ENCODE data around the gene NOP9.

The NOP9 gene

DNA sequence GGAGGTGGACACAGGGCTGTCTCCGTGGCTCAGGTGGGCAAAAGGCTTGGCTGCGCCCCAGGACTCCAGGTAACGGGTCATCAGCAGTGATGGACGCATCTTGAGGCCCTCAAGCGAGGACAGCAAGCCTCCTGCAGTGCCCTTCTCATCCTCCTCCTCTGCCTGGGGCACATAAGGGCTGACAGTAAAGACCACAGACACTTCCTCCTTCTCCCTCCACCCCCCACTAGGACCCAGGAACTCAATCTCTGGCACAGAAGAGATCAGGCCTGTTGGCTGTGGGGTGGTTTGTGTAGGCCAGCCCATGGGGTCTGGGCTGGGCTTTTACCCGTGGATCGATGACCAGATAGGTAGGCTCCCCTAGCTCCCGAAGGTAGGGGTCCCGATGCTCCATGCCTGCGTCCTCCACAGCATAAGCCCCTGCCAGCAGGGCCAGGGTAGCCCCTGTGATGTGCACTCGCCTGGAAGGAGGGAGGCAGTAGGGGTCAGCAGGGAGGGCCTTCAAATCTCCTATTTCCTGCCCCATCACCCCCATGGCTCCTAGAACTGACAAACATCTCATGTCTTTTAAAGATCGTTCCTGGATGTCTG is 29.5 kb downstream of the NOP9 start:
- TF ChIP-seq ZNF274 (IDR thresholded peaks at IDR 0.05; ENCODE audit: low read depth, low read length) = no peak
- H3K4me3 ChIP-seq (ENCODE audit: low read length) = no peak overlapping the region

GRCh38 chr14:24329736-24330135 is 30.1 kb downstream of the NOP9 start:
- no peak overlapping the region for H3K4me3 ChIP-seq (ENCODE audit: low read length)
- TF ChIP-seq ZNF274 (IDR thresholded peaks at IDR 0.05; ENCODE audit: low read depth, low read length) = no peak

DNA sequence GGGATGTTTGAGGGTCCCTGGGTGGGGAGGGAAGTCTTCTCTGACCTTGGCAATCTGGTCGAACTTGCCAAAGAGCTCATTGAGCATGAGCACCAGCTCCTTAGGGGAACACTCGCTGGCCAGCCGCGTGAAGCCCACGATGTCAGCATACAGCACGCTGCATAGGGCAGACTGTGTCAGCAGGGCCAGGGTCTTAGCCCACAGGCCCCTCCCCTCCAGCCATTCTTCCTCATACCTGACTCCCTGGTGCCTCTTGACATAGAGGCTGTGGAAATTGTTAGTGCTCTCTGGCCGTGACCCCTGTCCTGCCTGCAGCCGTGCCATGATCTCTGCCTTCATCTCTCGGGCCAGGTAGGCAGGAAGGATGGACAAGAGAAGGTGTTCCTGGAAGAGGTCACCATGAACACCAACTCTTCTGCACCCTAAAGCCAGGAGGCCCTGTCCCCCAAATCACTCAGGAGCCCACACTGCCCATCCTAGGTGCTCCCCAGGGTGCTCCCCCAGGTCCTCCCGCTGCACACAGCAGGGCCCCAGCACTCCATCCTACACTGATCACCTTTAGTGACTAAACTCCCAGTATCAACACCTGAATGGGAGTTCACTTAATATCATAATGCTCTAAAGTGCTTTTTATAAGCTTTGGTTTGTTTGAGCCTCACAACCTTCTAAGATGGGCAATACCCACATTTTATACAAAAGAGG is 31.5 kb downstream of the NOP9 start:
- no peak overlapping the region for H3K4me3 ChIP-seq (ENCODE audit: low read length)
- no peak for TF ChIP-seq ZNF274 (IDR thresholded peaks at IDR 0.05; ENCODE audit: low read depth, low read length)

DNA sequence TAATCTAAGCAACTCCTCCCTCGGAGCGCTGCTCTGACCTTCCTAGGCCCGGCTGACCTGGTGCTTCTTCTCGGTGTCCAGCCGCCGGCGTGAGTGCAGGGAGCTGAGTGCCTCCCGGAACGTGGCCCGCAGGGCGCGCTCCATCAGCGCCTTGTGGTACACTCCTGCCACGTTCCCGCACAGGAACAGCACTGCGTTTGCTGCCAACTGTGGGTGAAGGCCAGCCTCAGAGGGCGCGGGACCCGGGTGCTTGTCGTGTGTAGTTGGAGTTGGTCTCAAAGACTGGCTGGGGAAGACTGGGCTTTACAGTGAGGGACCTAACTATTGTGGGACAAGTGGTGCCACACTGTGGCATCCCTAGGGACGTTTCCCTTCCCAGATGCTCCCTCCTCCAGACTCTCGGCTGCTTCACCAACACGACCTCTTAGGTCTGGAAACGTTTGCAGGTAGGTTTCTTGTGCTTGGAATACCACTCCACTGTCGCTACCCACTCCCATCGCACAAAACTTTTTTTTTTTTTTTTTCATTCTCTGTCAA is 32.1 kb downstream of the NOP9 start:
- no peak overlapping the region for H3K4me3 ChIP-seq (ENCODE audit: low read length)
- no peak for TF ChIP-seq ZNF274 (IDR thresholded peaks at IDR 0.05; ENCODE audit: low read depth, low read length)

DNA sequence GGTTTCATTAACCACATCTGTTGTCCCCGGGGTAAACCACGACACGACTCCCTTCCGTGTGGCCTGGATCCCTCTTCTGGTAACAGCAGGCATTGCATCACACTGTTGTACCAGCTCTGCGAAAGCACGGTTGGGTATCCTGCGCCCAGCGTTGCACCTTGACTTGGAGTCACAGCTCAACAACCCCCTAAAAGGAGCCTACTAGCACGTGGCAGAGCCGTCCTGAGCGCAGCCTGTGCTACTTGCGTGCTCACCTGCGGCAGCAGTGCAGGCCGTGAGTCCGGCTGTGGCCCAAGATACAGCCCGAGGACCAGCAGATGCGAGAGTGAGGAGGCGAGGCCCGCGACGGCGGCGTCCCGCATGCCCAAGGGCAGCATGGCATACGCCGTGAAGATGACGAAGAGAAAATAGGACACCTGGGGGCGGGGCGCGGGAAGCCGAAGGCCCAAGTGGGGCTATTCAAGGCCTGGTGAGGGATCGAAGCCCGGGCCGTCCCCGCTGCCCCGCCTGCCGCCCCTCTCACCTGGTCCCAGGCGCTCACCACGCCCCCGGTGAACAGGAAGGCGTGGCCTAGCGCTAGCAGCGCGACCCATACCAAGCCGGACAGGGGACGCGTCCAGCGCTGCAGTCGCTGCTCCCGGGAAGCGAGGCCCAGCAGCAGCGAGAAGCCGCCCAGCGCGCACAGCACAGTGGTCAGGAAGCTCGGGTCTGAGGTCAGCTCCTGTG is 32.8 kb downstream of the NOP9 start:
- TF ChIP-seq ZNF274 (IDR thresholded peaks at IDR 0.05; ENCODE audit: low read depth, low read length) = no peak
- no peak overlapping the region for H3K4me3 ChIP-seq (ENCODE audit: low read length)

DNA sequence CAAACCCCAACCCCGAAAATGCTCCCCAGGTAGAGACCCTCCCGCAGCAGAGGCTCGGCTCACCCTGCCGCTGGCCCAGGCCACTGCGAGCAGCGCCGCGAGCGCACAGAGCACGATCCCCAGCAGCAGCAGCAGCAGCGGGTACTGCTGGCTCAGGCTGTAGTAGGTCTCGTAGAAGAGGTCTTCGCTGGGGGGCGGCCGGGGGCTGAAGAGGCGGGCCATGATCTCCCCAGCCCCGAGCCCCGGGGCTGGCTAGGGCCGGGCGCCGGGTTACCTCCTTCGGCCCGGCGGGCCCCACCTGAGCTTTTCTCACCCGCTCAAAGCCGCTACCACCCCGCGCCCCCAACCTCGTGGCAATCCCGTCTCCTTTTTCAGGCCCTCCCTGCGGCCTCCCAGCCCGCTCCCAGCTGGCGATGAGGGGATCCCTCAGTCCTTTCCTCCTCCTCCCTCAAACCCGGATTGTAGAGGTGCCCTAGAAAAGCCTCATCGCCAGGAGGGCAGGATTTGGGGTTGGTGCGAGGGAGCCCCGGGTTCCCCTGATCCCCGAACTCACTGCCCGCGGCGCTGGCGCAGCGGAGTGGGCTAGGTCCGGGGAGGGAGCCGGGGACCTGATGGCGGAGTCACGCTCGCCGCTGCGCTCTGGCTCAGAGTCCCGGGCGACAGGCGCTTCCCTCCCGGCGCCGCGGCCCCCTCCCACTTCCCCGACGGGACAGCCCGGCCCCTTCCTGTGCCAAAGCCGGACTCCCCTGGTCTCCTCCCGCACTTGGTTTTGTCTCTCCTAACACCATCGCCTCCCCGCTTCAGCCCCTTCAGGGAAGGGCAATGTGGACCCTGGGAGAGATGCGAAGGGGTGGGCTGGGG is 35.0 kb downstream of the NOP9 start, which contains the start of gene ADCY4:
ADCY4 (minus strand) TSS at position 641 of the 861 bp plus-strand sequence; CDS start at position 222, 419 bp downstream.
- no peak for TF ChIP-seq ZNF274 (IDR thresholded peaks at IDR 0.05; ENCODE audit: low read depth, low read length)
- H3K4me3 ChIP-seq (ENCODE audit: low read length) = no peak within 1 kb of the TSS; the same call in 1 of the 2 replicates

DNA sequence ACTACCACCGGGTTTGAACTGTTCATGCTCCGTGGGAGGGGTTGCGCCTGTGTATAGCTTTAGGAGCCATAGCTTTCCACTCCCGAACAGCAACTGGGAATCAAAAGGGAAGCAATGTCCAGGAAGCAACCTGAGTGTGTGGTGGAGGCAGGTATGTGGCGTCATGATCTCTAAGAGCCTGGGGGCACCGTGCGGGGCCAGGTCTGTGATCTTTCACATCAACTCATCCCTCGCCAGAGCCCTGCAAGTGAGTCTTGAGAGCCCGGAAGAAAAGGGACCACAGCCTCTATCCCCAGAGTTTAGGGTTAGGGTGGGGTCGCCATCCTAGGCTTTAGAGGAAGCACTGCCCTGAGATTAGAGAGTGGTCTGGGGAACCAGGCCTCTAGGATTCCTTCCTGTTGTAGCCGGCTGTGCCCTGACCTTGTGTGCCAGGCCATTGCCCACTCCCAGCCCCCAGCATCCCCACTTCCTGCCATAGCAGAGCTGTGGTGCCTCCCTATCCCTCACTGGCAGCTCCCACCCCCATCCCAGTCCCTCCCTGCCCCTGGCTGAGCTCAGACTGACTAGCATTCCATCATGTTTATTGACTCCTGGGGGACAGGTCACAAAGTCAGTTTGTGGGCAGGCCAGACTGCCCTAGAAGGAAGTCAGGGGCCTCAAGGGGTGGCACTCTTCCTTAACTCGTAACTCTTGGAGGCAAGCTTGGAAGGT is 36.0 kb downstream of the NOP9 start:
- H3K4me3 ChIP-seq (ENCODE audit: low read length) = no peak overlapping the region
- TF ChIP-seq ZNF274 (IDR thresholded peaks at IDR 0.05; ENCODE audit: low read depth, low read length) = no peak

DNA sequence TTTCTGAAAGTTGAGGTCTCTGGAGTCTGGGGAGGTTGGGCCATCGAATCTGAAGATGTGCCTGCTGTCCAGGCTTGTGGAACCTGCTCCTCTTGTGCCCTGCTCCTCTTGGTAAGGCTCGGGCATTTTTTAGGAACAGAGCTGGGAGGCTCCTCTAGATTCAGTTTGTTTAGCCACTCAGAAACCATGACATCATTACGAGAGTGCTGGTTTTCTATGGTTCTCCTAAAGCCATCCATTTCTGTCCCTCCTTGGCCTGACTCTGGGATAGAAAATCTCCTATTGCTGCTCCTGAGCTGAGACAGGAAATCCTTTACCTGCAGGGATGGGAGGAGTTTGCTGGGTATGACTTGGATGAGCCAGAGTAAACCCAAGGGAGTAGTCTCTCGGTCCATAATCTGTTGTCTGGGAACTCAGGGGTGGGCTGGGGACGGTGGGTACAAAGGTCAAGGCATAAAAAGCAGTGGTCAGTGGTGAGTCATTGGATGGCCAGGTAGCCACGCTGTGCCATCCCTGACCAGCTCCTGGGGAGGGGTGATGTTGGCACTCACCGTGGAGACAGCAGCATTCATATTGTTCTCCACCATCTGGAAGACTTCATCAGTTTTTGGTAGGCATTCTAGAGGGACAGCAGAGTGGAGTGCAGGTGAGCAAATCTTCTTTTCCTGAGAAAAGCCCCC is 37.6 kb downstream of the NOP9 start:
- no peak for TF ChIP-seq ZNF274 (IDR thresholded peaks at IDR 0.05; ENCODE audit: low read depth, low read length)
- H3K4me3 ChIP-seq (ENCODE audit: low read length) = no peak overlapping the region

- H3K4me3 ChIP-seq (ENCODE audit: low read length) = no peak overlapping the region
- no peak for TF ChIP-seq ZNF274 (IDR thresholded peaks at IDR 0.05; ENCODE audit: low read depth, low read length)
These were observed 38.1 kb downstream of the NOP9 start for GRCh38 chr14:24337824-24338175.

GRCh38 chr14:24338843-24339242 is 39.2 kb downstream of the NOP9 start:
- H3K4me3 ChIP-seq (ENCODE audit: low read length) = peak overlapping the region; percentile 75; the same call in 1 of the 2 replicates
- TF ChIP-seq ZNF274 (IDR thresholded peaks at IDR 0.05; ENCODE audit: low read depth, low read length) = no peak

DNA sequence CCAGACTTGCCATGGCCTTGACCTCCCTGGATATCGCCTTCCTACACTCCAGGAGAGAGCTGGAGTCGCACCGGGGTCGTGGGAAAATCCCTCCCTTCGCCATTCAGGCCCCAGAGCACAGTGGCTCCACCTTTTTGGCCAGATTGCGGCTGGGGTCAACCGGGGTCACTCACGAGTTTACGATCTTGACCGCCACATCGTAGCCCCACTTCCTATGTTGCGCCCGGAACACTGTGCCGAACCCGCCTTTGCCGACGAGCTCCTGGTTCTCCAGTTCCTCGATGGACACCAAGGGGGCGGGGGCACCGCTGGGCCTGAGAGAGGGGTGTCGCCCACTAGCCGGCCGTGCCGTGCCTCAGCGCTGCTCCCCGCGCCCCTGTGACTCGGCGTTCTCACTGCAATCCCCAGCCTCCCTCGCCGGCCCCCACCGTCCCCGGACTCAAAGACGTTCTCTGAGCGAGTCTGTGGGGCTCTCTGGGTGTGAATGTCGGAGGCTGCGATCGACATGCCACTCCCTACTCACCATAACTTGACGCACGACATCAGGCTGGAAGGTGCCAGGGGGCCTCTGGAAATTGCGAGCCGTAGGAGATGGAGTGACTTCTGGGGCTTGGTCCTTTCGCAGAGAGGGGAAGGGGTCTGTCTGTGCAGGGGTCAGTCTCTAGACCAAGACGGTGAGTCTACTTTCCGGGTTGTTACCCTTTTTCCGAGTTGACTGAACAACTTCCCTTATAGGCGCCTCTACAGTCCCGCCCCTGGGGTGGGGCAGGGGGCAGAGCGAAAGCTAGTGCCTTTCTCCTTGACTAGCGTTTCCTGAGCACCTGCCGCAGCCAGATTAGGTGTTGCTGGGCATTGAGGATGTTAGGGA is 39.9 kb downstream of the NOP9 start, which contains the start of gene RIPK3:
RIPK3 (minus strand) TSS at position 708 of the 868 bp plus-strand sequence; CDS start at position 543, 165 bp downstream.
- no peak for TF ChIP-seq ZNF274 (IDR thresholded peaks at IDR 0.05; ENCODE audit: low read depth, low read length)
- H3K4me3 ChIP-seq (ENCODE audit: low read length) = peak within 1 kb of the TSS; percentile 75; the same call in 1 of the 2 replicates

GRCh38 chr14:24340606-24341005 is 41.0 kb downstream of the NOP9 start:
- H3K4me3 ChIP-seq (ENCODE audit: low read length) = no peak overlapping the region
- no peak for TF ChIP-seq ZNF274 (IDR thresholded peaks at IDR 0.05; ENCODE audit: low read depth, low read length)

Data from GM08714 (cell line).